H1 (cell line): ENCODE data around the gene SLC6A8. TPM values are rescaled to one million over a fixed set of nuclear protein-coding genes. Genes with fewer than 3 reads are reported as not detected.

Experiments
- CTBP2 ChIP-seq: IDR thresholded peaks from 2 replicates; pipeline ENCODE4 v1.7.0; 2011; ENCODE audit warnings: borderline replicate concordance, mild to moderate bottlenecking, moderate library complexity, mixed read lengths, low read length; ENCODE audit not compliant: insufficient read depth, insufficient read length
- GTF2F1 ChIP-seq: IDR thresholded peaks from 2 replicates; pipeline ENCODE4 v1.6.1; 2012; ENCODE audit warnings: low read depth, low read length, improper control_type of control experiment, borderline replicate concordance
- NANOG ChIP-seq: IDR thresholded peaks from 2 replicates; pipeline ENCODE4 v1.6.1; 2011; ENCODE audit warnings: low read length, low read depth, mild to moderate bottlenecking, inconsistent platforms; ENCODE audit not compliant: insufficient read depth, poor library complexity, severe bottlenecking
- SRF ChIP-seq: IDR thresholded peaks from 2 replicates; pipeline ENCODE4 v1.6.1; 2011; ENCODE audit warnings: mild to moderate bottlenecking, low read depth, low read length, moderate library complexity
- TCF12 ChIP-seq: IDR thresholded peaks from 2 replicates; pipeline ENCODE4 v1.6.1; 2011; ENCODE audit warnings: low read depth, mild to moderate bottlenecking, low read length
- polyA plus RNA-seq, 7 experiments: library from polyadenylated mRNA; depleted of rRNA in 3 of 7; stranded (reverse) in 5 of 7; unstranded in 2 of 7; fragments of >200 nt in 5 of 7; fragments of 200-250 nt in 2 of 7; gene quantifications; 1 replicate in 5 of 7; 2 replicates in 1 of 7; 4 replicates in 1 of 7; pipeline versions ENCODE4 v1.2.1 to v1.2.3, GENCODE V29; 2011 to 2013; ENCODE audit warnings: missing spikeins in 2 of 7, mixed read lengths in 2 of 7
- total RNA-seq: library from RNA; stranded (reverse); fragmentation: NEBNext Ultra II Directional; extraction: Animal tissue kit (Norgen Biotek cat#: 25700); gene quantifications from 2 replicates; pipeline ENCODE4 v1.2.1, GENCODE V29; 2021

SLC6A8 gene
- total and polyA plus RNA-seq, 2 of the 8 experiments (the other 6 are each of a cell fraction or from before 2014, with no cell fraction given), result 87.7 to 94.7 TPM

- TF ChIP-seq NANOG (no peak), GTF2F1 (no peak), CTBP2 (no peak), TCF12 (no peak), SRF (no peak)
- TF ChIP-seq, all 59 proteins: peak for 0
These were observed 780 bp downstream of the SLC6A8 start (continued) for GRCh38 chrX:153688506-153688905.
